Astrocyte of the spinal cord (primary cell): ENCODE results near the gene NCAM2.

Experiments used
- DNase-seq: peaks from one replicate; pipeline ENCODE4 v3.0.0; 2011; ENCODE audit warnings: low read depth, low spot score
- H3K4me3 ChIP-seq: 2 replicates; pipeline ENCODE4 v1.5.1; 2011; ENCODE audit warnings: low read depth, mild to moderate bottlenecking, low read length, moderate library complexity
- CTCF ChIP-seq: IDR thresholded peaks from 2 replicates; pipeline ENCODE4 v1.5.1; 2012; ENCODE audit warnings: low read depth, mild to moderate bottlenecking, low read length, inconsistent platforms
- in situ Hi-C: cut with HindIII; loops from 2 replicates; pipeline ENCODE4 v1.10.0; 2017; ENCODE audit warnings: low sequenced_read_pairs

The NCAM2 gene

GRCh38 chr21:21345872-21346271 is 347.7 kb downstream of the NCAM2 start:
- H3K4me3 ChIP-seq, result no peak overlapping the region
- DNase-seq, result no peak
- in situ Hi-C loops, result no loop called here
- no peak for TF ChIP-seq CTCF

- in situ Hi-C loops, result no loop called here
- no peak overlapping the region for H3K4me3 ChIP-seq
- no peak for TF ChIP-seq CTCF
- no peak for DNase-seq
Observed at GRCh38 chr21:21366277-21366676, 368.1 kb downstream of the NCAM2 start.

- in situ Hi-C loops, result no loop called here
- DNase-seq, result no peak
Observed at GRCh38 chr21:21367583-21367982, 369.4 kb downstream of the NCAM2 start.

GRCh38 chr21:21373969-21374368 is 375.8 kb downstream of the NCAM2 start:
- peak; percentile 25 for TF ChIP-seq CTCF
- peak; percentile 8 for DNase-seq
- no peak overlapping the region for H3K4me3 ChIP-seq
- in situ Hi-C loops, result no loop called here

More at GRCh38 chr21:21367583-21367982, 369.4 kb downstream of the NCAM2 start:
- no peak overlapping the region for H3K4me3 ChIP-seq
- no peak for TF ChIP-seq CTCF

GRCh38 chr21:21383126-21383525 is 384.9 kb downstream of the NCAM2 start:
- DNase-seq, result peak; percentile 18
- in situ Hi-C loops, result no loop called here

GRCh38 chr21:21384977-21385376 is 386.8 kb downstream of the NCAM2 start:
- no peak for TF ChIP-seq CTCF

More at GRCh38 chr21:21383126-21383525, 384.9 kb downstream of the NCAM2 start:
- H3K4me3 ChIP-seq, result no peak overlapping the region
- TF ChIP-seq CTCF, result no peak

GRCh38 chr21:21385404-21385803 is 387.2 kb downstream of the NCAM2 start:
- no peak for TF ChIP-seq CTCF
- DNase-seq, result no peak
- in situ Hi-C loops, result no loop called here
- H3K4me3 ChIP-seq, result no peak overlapping the region

More at GRCh38 chr21:21384977-21385376, 386.8 kb downstream of the NCAM2 start:
- in situ Hi-C loops, result no loop called here
- DNase-seq, result no peak
- H3K4me3 ChIP-seq, result no peak overlapping the region
